ENCODE measurements around the gene GDAP1L1.

DNA sequence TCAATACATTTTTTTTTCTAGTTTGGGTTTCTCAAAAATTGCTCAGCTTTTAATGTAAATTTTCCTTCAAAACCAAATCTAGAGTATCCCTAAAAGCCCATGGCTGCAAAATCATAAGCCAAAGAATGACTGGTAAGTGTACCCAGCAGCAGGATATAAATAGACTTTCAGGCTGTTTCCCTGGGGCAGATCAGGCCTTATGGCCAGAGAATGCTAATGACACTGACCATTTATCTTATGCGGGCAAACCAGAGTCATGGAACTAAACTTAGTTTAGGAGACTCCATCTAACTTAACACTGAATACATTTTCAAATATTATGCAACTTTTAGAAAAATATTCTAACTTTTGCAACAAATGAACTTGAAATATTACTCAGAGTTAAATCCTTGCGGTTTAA is 43.9 kb upstream of the GDAP1L1 start:
- TF ChIP-seq POLR2A (IDR thresholded peaks at IDR 0.05) (no peak), POLR2AphosphoS5 (IDR thresholded peaks at IDR 0.05) (peak in 1 of 3 donors; percentile 18)
- TF ChIP-seq, protein P1, sequence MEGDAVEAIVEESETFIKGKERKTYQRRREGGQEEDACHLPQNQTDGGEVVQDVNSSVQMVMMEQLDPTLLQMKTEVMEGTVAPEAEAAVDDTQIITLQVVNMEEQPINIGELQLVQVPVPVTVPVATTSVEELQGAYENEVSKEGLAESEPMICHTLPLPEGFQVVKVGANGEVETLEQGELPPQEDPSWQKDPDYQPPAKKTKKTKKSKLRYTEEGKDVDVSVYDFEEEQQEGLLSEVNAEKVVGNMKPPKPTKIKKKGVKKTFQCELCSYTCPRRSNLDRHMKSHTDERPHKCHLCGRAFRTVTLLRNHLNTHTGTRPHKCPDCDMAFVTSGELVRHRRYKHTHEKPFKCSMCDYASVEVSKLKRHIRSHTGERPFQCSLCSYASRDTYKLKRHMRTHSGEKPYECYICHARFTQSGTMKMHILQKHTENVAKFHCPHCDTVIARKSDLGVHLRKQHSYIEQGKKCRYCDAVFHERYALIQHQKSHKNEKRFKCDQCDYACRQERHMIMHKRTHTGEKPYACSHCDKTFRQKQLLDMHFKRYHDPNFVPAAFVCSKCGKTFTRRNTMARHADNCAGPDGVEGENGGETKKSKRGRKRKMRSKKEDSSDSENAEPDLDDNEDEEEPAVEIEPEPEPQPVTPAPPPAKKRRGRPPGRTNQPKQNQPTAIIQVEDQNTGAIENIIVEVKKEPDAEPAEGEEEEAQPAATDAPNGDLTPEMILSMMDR (IDR thresholded peaks at IDR 0.05), result no peak

All from transverse colon (tissue), 4 donors.